ENCODE results near the gene TTYH3.
"Not testable (repeated sequence)": the region's sequence is repeated elsewhere in the genome, so short reads cannot be mapped to it uniquely, and the experiment has no call there.

DNA sequence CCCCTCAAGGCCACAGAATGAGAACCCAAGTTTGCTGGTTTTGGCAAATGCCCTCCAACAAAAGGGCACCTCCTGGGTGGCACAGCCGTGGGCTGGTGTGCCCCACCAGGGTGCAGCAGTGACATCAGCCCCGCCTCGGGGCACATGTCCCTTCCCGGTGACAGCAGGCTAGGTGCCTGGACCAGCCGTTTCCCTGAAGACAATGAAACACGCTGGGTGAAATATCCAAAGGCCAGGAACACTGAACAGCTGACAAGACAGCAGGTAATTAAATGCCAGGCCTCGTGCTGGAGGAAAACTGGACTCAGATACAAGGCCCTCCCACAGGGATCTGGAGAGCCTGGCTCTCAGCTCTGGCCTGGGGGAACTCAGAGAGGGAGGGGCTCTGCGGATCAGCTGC is 44.8 kb downstream of the TTYH3 start:
- TF ChIP-seq, protein P1, sequence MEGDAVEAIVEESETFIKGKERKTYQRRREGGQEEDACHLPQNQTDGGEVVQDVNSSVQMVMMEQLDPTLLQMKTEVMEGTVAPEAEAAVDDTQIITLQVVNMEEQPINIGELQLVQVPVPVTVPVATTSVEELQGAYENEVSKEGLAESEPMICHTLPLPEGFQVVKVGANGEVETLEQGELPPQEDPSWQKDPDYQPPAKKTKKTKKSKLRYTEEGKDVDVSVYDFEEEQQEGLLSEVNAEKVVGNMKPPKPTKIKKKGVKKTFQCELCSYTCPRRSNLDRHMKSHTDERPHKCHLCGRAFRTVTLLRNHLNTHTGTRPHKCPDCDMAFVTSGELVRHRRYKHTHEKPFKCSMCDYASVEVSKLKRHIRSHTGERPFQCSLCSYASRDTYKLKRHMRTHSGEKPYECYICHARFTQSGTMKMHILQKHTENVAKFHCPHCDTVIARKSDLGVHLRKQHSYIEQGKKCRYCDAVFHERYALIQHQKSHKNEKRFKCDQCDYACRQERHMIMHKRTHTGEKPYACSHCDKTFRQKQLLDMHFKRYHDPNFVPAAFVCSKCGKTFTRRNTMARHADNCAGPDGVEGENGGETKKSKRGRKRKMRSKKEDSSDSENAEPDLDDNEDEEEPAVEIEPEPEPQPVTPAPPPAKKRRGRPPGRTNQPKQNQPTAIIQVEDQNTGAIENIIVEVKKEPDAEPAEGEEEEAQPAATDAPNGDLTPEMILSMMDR (conservative IDR thresholded peaks at IDR 0.05 in 1 of 2, IDR thresholded peaks at IDR 0.05 in 1 of 2; ENCODE audit: low read depth in 1 of 2, low read length in 2 of 2), result not testable (repeated sequence)
- not testable (repeated sequence) for TF ChIP-seq EZH2 (IDR thresholded peaks at IDR 0.05; ENCODE audit: low read length, missing control alignments)

All from fibroblast of lung (primary cell).